Measurements from ENCODE around the gene LIF.

LIF gene

GRCh38 chr22:30245985-30246813 is at the start of gene LIF:
Gene LIF (minus strand): TSS chr22:30246759. CDS start chr22:30246695, 64 bp downstream.
- peak; percentile 38 for DNase-seq (ENCODE audit: low read depth)

- DNase-seq (ENCODE audit: low read depth) = no peak
These were observed 49.8 kb upstream of the LIF start for GRCh38 chr22:30296324-30296723.

GRCh38 chr22:30295576-30295975 is 49.0 kb upstream of the LIF start:
- no peak for DNase-seq (ENCODE audit: low read depth)

GRCh38 chr22:30294830-30295229 is 48.3 kb upstream of the LIF start:
- DNase-seq (ENCODE audit: low read depth) = no peak

GRCh38 chr22:30294066-30294465 is 47.5 kb upstream of the LIF start:
- DNase-seq (ENCODE audit: low read depth) = no peak

GRCh38 chr22:30293026-30293425 is 46.5 kb upstream of the LIF start:
- DNase-seq (ENCODE audit: low read depth) = no peak

- no peak for DNase-seq (ENCODE audit: low read depth)
These were observed 45.8 kb upstream of the LIF start for GRCh38 chr22:30292069-30292970.

- no peak for DNase-seq (ENCODE audit: low read depth)
These were observed 44.7 kb upstream of the LIF start for GRCh38 chr22:30291058-30291892.

GRCh38 chr22:30290342-30291057 is 43.9 kb upstream of the LIF start:
- DNase-seq (ENCODE audit: low read depth) = no peak

GRCh38 chr22:30289980-30290313 is 43.4 kb upstream of the LIF start:
- DNase-seq (ENCODE audit: low read depth) = no peak

- DNase-seq (ENCODE audit: low read depth) = peak; percentile 83
These were observed 42.8 kb upstream of the LIF start, which contains the start of gene CASTOR1 for GRCh38 chr22:30289141-30289979. Gene CASTOR1 (minus strand): TSS chr22:30289505. CDS start chr22:30289497, 8 bp downstream.

GRCh38 chr22:30288419-30289140 is 42.0 kb upstream of the LIF start:
- no peak for DNase-seq (ENCODE audit: low read depth)

GRCh38 chr22:30287648-30288418 is 41.3 kb upstream of the LIF start:
- DNase-seq (ENCODE audit: low read depth) = peak; percentile 80

- peak; percentile 82 for DNase-seq (ENCODE audit: low read depth)
These were observed 40.5 kb upstream of the LIF start for GRCh38 chr22:30286813-30287647.

GRCh38 chr22:30286331-30286730 is 39.8 kb upstream of the LIF start:
- no peak for DNase-seq (ENCODE audit: low read depth)

- no peak for DNase-seq (ENCODE audit: low read depth)
These were observed 39.3 kb upstream of the LIF start for GRCh38 chr22:30285846-30286200.

GRCh38 chr22:30285176-30285845 is 38.8 kb upstream of the LIF start:
- DNase-seq (ENCODE audit: low read depth) = no peak

- DNase-seq (ENCODE audit: low read depth) = no peak
These were observed 38.1 kb upstream of the LIF start for GRCh38 chr22:30284666-30285065.
